Neutrophil (primary cell): ENCODE measurements around the gene IQGAP2.

Source experiments
- H3K27ac ChIP-seq: fragments of 200-600 bp; sonication (generic); 2 replicates; pipeline ENCODE4 v1.5.1; 2016; ENCODE audit warnings: mild to moderate bottlenecking, moderate library complexity
- H3K27me3 ChIP-seq: fragments of 200-600 bp; sonication (generic); 2 replicates; pipeline ENCODE4 v1.6.0; 2016; ENCODE audit warnings: mild to moderate bottlenecking
- H3K36me3 ChIP-seq: fragments of 200-600 bp; sonication (generic); 2 replicates; pipeline ENCODE4 v1.5.1; 2017
- H3K4me1 ChIP-seq, 2 experiments: fragments of 200-600 bp in 1 of 2; sonication (generic) in 1 of 2; 1 replicate in 1 of 2; 2 replicates in 1 of 2; pipeline versions ENCODE4 v1.5.1 to v1.6.1; 2013 to 2016; ENCODE audit warnings: low read depth in 1 of 2, low read length in 1 of 2, mild to moderate bottlenecking in 1 of 2, moderate library complexity in 1 of 2; ENCODE audit not compliant: control insufficient read depth in 1 of 2, insufficient read depth in 1 of 2
- H3K4me3 ChIP-seq, 2 experiments: fragments of 200-600 bp in 1 of 2; sonication (generic) in 1 of 2; 1 replicate in 1 of 2; 2 replicates in 1 of 2; pipeline ENCODE4 v1.5.1; 2013 to 2016; ENCODE audit warnings: low read depth in 1 of 2, low read length in 1 of 2, mild to moderate bottlenecking in 1 of 2, moderate library complexity in 1 of 2
- H3K9me3 ChIP-seq: fragments of 200-600 bp; sonication (generic); 2 replicates; pipeline ENCODE4 v1.5.1; 2016
- TF ChIP-seq, protein P1 (sequence below): fragments of 200-600 bp; sonication (generic); IDR thresholded peaks from 2 replicates; pipeline ENCODE4 v1.5.1; 2016; ENCODE audit warnings: antibody characterized with exemption

Gene IQGAP2

DNA sequence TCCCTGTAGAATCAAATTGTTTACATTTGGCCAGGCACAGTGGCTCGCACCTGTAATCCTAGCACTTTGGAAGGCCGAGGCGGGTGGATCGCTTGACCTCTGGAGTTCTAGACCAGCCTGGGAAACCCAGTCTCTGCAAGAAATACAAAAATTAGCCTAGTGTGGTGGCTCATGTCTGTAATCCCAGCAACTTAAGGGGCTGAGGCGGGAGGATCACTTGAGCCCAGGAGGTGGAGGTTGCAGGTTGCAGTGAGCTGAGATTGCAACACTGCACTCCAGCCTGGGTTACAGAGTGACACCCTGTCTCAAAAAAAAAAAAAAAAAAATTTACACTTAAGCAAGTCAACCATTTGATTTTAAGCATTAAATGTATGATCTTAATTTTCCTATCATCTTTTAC is 17.5 kb upstream of the IQGAP2 start:
- Histone ChIP-seq H3K36me3 (no peaks in the 10 kb centered on the region), H3K27me3 (no peaks in the 10 kb centered on the region), H3K4me3 (no peak overlapping the region), H3K9me3 (no peaks in the 10 kb centered on the region), H3K27ac (no peak overlapping the region), H3K4me1 (peaks cover 4 to 6% of the 10 kb centered on the region in 2 experiments)
- TF ChIP-seq, protein P1, sequence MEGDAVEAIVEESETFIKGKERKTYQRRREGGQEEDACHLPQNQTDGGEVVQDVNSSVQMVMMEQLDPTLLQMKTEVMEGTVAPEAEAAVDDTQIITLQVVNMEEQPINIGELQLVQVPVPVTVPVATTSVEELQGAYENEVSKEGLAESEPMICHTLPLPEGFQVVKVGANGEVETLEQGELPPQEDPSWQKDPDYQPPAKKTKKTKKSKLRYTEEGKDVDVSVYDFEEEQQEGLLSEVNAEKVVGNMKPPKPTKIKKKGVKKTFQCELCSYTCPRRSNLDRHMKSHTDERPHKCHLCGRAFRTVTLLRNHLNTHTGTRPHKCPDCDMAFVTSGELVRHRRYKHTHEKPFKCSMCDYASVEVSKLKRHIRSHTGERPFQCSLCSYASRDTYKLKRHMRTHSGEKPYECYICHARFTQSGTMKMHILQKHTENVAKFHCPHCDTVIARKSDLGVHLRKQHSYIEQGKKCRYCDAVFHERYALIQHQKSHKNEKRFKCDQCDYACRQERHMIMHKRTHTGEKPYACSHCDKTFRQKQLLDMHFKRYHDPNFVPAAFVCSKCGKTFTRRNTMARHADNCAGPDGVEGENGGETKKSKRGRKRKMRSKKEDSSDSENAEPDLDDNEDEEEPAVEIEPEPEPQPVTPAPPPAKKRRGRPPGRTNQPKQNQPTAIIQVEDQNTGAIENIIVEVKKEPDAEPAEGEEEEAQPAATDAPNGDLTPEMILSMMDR: no peak

DNA sequence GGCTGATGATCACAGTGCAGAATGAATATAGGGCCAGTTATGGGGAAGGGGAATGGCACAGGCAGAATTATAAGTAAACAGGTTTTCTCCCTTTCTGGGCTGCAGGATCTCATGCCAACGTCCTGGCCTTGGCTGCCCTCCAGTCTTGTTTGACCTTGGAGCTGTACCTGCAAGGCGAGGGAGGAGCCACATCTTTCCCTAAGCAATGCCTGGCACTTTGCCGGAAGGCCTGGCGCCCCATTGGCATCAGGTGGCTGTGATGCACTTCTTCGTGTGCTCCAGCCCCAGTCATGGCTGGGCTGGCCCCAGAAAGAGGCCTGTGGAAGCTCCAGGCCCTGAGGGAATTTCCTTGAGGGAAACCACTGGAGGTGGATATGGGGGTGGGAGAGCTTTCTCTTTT is 16.7 kb upstream of the IQGAP2 start:
- Histone ChIP-seq H3K36me3 (no peaks in the 10 kb centered on the region), H3K27ac (no peak overlapping the region), H3K9me3 (no peaks in the 10 kb centered on the region), H3K4me3 (no peak overlapping the region), H3K27me3 (no peaks in the 10 kb centered on the region), H3K4me1 (peaks cover 9 to 14% of the 10 kb centered on the region in 2 experiments)
- TF ChIP-seq, protein P1: no peak

DNA sequence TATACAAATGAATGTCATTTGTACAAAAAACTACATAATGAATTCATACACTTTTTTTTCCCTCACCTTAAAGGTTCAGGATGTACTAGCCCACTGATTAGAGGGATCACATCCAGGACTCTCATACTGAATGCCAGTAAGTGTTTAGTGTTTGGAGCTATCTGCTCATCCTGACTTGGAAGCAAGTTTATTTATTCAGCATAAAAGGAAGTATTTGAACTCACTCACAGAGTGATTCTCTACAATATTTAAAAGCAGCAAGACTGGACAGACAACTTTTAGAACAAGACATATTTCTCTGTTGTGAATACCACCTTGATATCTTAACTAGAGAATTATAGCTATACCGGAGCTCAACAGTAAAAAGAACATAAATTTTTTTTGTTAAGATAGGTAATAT is 14.8 kb upstream of the IQGAP2 start:
- Histone ChIP-seq H3K4me1 (peaks cover 9 to 14% of the 10 kb centered on the region in 2 experiments), H3K9me3 (no peaks in the 10 kb centered on the region)

DNA sequence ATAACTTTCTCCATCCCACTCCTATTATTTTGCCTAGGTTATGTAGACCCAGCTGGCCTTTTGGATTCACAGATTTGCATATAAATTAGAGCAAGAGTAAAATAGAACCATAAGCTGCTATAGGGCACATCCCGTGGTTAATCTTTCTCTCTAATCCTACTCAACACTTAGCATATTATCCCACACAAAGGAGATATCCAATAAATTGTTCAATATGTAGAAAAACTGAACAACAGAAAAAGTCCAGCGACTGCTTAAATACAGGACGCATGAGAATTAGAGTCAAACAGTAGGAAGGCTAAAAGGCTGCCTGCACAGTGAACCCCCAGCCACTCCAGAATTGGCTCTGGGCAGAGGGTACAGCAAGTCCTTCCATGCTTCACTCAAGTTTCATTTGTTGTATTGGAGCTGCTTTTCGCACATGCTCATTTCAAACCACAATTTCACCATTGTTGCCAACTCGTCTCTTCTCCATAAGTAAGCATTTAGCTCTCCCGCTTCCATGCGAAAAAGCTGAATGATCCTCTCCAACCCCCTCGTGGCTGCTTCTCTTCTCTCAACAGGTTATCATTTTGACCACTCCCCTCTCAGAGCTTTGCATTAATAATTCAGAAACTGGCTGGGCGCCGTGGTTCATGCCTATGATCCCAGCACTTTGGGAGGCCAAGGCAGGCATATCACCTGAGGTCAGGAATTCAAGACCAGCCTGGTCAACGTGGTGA is 14.1 kb upstream of the IQGAP2 start:
- TF ChIP-seq, protein P1: no peak
- H3K36me3 ChIP-seq: no peaks in the 10 kb centered on the region
- no peak overlapping the region for H3K27ac ChIP-seq
- no peaks in the 10 kb centered on the region for H3K27me3 ChIP-seq
- no peak overlapping the region for H3K4me3 ChIP-seq
- H3K9me3 ChIP-seq: no peaks in the 10 kb centered on the region
- H3K4me1 ChIP-seq: peaks cover 9 to 14% of the 10 kb centered on the region in 2 experiments

More for the DNA sequence above, 14.8 kb upstream of the IQGAP2 start:
- TF ChIP-seq, protein P1: no peak
- Histone ChIP-seq H3K27ac (no peak overlapping the region), H3K36me3 (no peaks in the 10 kb centered on the region), H3K4me3 (no peak overlapping the region), H3K27me3 (no peaks in the 10 kb centered on the region)

DNA sequence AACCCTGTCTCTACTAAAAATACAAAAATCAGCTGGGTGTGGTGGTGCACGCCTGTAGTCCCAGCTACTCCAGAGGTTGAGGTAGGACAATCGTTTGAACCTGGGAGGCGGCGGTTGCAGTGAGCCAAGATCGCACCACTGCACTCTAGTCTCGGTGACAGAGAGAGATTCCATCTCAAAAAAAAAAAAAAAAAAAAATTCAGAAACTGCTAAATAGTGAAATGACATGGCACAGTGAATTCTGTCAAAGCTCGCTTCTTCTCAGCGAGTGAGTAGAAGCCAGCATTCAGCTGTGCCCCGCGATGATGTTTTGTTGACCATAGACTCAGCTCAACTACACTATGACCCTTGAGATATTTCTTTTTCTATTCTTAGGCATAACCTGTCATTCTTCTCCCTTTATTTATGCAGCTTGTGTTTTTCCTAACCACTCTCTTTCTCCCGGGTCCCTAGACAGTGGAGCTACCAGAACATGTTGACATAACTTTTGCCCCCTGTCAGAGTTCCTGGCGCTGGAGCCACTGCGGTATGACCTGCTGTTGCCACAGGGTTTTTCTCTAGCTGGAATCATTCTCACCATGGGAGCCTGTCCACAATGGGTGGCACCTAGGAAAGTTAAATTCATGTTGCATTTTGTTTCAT is 13.5 kb upstream of the IQGAP2 start:
- Histone ChIP-seq H3K27ac (no peak overlapping the region), H3K27me3 (no peaks in the 10 kb centered on the region), H3K9me3 (no peaks in the 10 kb centered on the region), H3K4me3 (no peak overlapping the region), H3K4me1 (peaks cover 9 to 14% of the 10 kb centered on the region in 2 experiments), H3K36me3 (no peaks in the 10 kb centered on the region)
- TF ChIP-seq, protein P1: no peak
